Panc1 (cell line): Measurements from ENCODE around the gene DCAF11. TPM values are rescaled to one million over a fixed set of nuclear protein-coding genes. Genes with fewer than 3 reads are reported as not detected.

ENCODE experiments used
- ATAC-seq: fragments of 200-7000 bp; cut with Tn5 transposase; 2 replicates; pipeline ENCODE4 v1.9.1; 2020; ENCODE audit warnings: mild to moderate bottlenecking, moderate library complexity
- BruUV-seq: library from RNA; stranded (reverse); fragments of 400-500 nt; replicated peaks from 2 replicates; lab custom pipeline; 2021; lab: Mats Ljungman, UMichigan
- CTCF ChIA-PET: fragments of 300-600 bp; sonication (Branson Sonifier 250); formaldehyde crosslinking; loops from one replicate; lab custom pipeline; 2022; ENCODE audit warnings: antibody characterized with exemption; lab: Charles Lee
- POLR2A ChIA-PET: fragments of 300-600 bp; sonication (Branson Sonifier 250); formaldehyde crosslinking; loops from one replicate; lab custom pipeline; 2022; ENCODE audit warnings: antibody characterized with exemption; lab: Charles Lee
- DNase-seq: peaks from one replicate; pipeline ENCODE4 v3.0.0-alpha.2; 2010; ENCODE audit warnings: low read depth, low spot score
- H3K27ac ChIP-seq: 2 replicates; pipeline ENCODE4 v1.5.1; 2011; ENCODE audit warnings: mild to moderate bottlenecking, low read length, inconsistent platforms
- H3K27me3 ChIP-seq: fragments of 200-500 bp; sonication (Bioruptor generic); 2 replicates; pipeline ENCODE4 v1.6.0; 2014; ENCODE audit warnings: low read length, inconsistent platforms; ENCODE audit not compliant: control insufficient read depth, insufficient read depth
- H3K36me3 ChIP-seq: fragments of 200-500 bp; sonication (Bioruptor generic); 2 replicates; pipeline ENCODE4 v1.5.1; 2014; ENCODE audit warnings: inconsistent platforms, mild to moderate bottlenecking, low read length, moderate library complexity; ENCODE audit not compliant: control insufficient read depth, insufficient read depth
- H3K4me1 ChIP-seq: 2 replicates; pipeline ENCODE4 v1.5.1; 2011; ENCODE audit warnings: inconsistent platforms, mild to moderate bottlenecking, low read length, moderate library complexity; ENCODE audit not compliant: control insufficient read depth, insufficient read depth
- H3K4me3 ChIP-seq, 2 experiments: 2 replicates each; pipeline ENCODE4 v1.5.1; 2011 to 2012; ENCODE audit warnings: low read depth in 2 of 2, low read length in 2 of 2, mild to moderate bottlenecking in 2 of 2, inconsistent platforms in 1 of 2, moderate library complexity in 1 of 2
- H3K9me3 ChIP-seq: fragments of 200-500 bp; sonication (Bioruptor generic); 2 replicates; pipeline ENCODE4 v1.5.1; 2014; ENCODE audit warnings: low read depth, mild to moderate bottlenecking, inconsistent platforms, low read length, moderate library complexity; ENCODE audit not compliant: control insufficient read depth, insufficient read depth
- CTCF ChIP-seq: fragments of 450-650 bp; IDR thresholded peaks from 2 replicates; pipeline ENCODE4 v1.5.1; 2017; ENCODE audit warnings: mild to moderate bottlenecking
- POLR2AphosphoS5 ChIP-seq: IDR thresholded peaks from 2 replicates; pipeline ENCODE4 v1.6.1; 2012; ENCODE audit warnings: mild to moderate bottlenecking, low read depth, low read length, moderate library complexity
- REST ChIP-seq, 2 experiments: IDR thresholded peaks; 2 replicates each; pipeline ENCODE4 v1.6.1; 2011 to 2012; ENCODE audit warnings: low read depth in 2 of 2, control low read depth in 1 of 2, low read length in 1 of 2, mild to moderate bottlenecking in 1 of 2, moderate library complexity in 1 of 2; ENCODE audit not compliant: insufficient read depth in 1 of 2
- SIN3A ChIP-seq: IDR thresholded peaks from 2 replicates; pipeline ENCODE4 v1.6.1; 2012; ENCODE audit warnings: low read depth, mild to moderate bottlenecking, low read length, moderate library complexity, borderline replicate concordance; ENCODE audit not compliant: insufficient read depth
- TCF7L2 ChIP-seq: IDR thresholded peaks from 2 replicates; pipeline ENCODE4 v1.6.1; 2011; ENCODE audit warnings: mild to moderate bottlenecking, low read depth, low read length, inconsistent platforms
- in situ Hi-C: cut with HindIII; loops from 2 replicates; pipeline ENCODE4 v1.10.0; 2016; ENCODE audit warnings: low sequenced_read_pairs, low pct_unique_long_range_greater_than_20kb
- intact Hi-C: fragments of 100-400 bp; cut with micrococcal nuclease; formaldehyde crosslinking; loops from one replicate; pipeline ENCODE4 v1.10.0; 2022; ENCODE audit not compliant: unreplicated experiment
- total RNA-seq: library from RNA; stranded (reverse); gene quantifications from one replicate; pipeline ENCODE4 v1.2.1, GENCODE V29; 2021; ENCODE audit not compliant: unreplicated experiment

Gene DCAF11
- total RNA-seq, 1 experiment from 2014 or later = 37.4 TPM

GRCh38 chr14:24081739-24082211 lies 32.8 kb upstream of the DCAF11 start:
- no peaks in the 10 kb centered on the region for H3K27me3 ChIP-seq
- in situ Hi-C loops (no loop called here), intact Hi-C loops (no loop called here)
- H3K4me3 ChIP-seq = peak overlapping the region; percentile 55 to 64
- DNase-seq (no peak), ATAC-seq (no peak)
- no peaks in the 10 kb centered on the region for H3K9me3 ChIP-seq
- no peaks in the 10 kb centered on the region; the same call in 1 of the 2 replicates for H3K36me3 ChIP-seq
- ChIA-PET POLR2A (no interaction called here), CTCF (interaction anchor here (0.9 kb wide), 1 partner anchor 9 kb away, joined by 5 read pairs; no protein-coding TSS in a partner anchor)
- H3K27ac ChIP-seq = peak overlapping the region; percentile 42; the same call in 1 of the 2 replicates
- peaks cover 9% of the 10 kb centered on the region; the same call in 1 of the 2 replicates for H3K4me1 ChIP-seq
- no TSS peak for BruUV-seq
- TF ChIP-seq SIN3A (no peak), CTCF (no peak), POLR2AphosphoS5 (no peak), TCF7L2 (no peak), REST (IDR thresholded peaks at IDR 0.05; ENCODE audit: insufficient read depth in 1 of 2, low read depth in 2 of 2, low read length in 1 of 2) (no peak)

GRCh38 chr14:24082411-24083080 lies 32.0 kb upstream of the DCAF11 start:
- no peak for DNase-seq
- TF ChIP-seq TCF7L2 (no peak), SIN3A (no peak), CTCF (no peak), POLR2AphosphoS5 (no peak), REST (IDR thresholded peaks at IDR 0.05; ENCODE audit: insufficient read depth in 1 of 2, low read depth in 2 of 2, low read length in 1 of 2) (no peak)
- Histone ChIP-seq H3K27ac (no peak overlapping the region), H3K4me3 (no peak overlapping the region), H3K4me1 (peaks cover 9% of the 10 kb centered on the region; the same call in 1 of the 2 replicates), H3K36me3 (no peaks in the 10 kb centered on the region; the same call in 1 of the 2 replicates), H3K27me3 (no peaks in the 10 kb centered on the region), H3K9me3 (no peaks in the 10 kb centered on the region)
- ChIA-PET POLR2A (no interaction called here), CTCF (no interaction called here)
- no peak for ATAC-seq
- in situ Hi-C loops (no loop called here), intact Hi-C loops (no loop called here)
- no TSS peak for BruUV-seq
